Renal cortical epithelial cell (primary cell): ENCODE results near the gene LCE2A. TPM values are rescaled to one million over a fixed set of nuclear protein-coding genes. Genes with fewer than 3 reads are reported as not detected.
"Not testable (repeated sequence)": the region's sequence is repeated elsewhere in the genome, so short reads cannot be mapped to it uniquely, and the experiment has no call there.

Source experiments
- DNase-seq: peaks from one replicate; pipeline ENCODE4 v3.0.0-alpha.2; 2011; ENCODE audit warnings: low read depth
- total RNA-seq: library from RNA; depleted of rRNA; stranded (reverse); fragments of >200 nt; gene quantifications from 2 replicates; pipeline ENCODE4 v1.2.3, GENCODE V29; 2014

Gene LCE2A
- total RNA-seq, result not detected in 2 replicates

GRCh38 chr1:152697701-152698600, at the start of gene LCE2A:
TSS of gene LCE2A (plus strand) at chr1:152698345. CDS start at chr1:152698902, 557 bp downstream.
- DNase-seq, result no peak

GRCh38 chr1:152654110-152654509, 44.0 kb upstream of the LCE2A start:
- peak; percentile 5 for DNase-seq

GRCh38 chr1:152656459-152656858, 41.7 kb upstream of the LCE2A start:
- DNase-seq, result no peak

- DNase-seq, result no peak
These were observed 40.5 kb upstream of the LCE2A start for GRCh38 chr1:152657677-152658076.

- DNase-seq, result no peak
These were observed 39.5 kb upstream of the LCE2A start for GRCh38 chr1:152658649-152659048.

- no peak for DNase-seq
These were observed 35.0 kb upstream of the LCE2A start, which contains the start of gene LCE2D for GRCh38 chr1:152663098-152663497. TSS of gene LCE2D (plus strand) at chr1:152663380. CDS start at chr1:152664106, 726 bp downstream.

GRCh38 chr1:152666171-152666570, 32.0 kb upstream of the LCE2A start:
- not testable (repeated sequence) for DNase-seq

- no peak for DNase-seq
These were observed 30.5 kb upstream of the LCE2A start for GRCh38 chr1:152667648-152668047.

GRCh38 chr1:152673016-152673415, 25.1 kb upstream of the LCE2A start:
- no peak for DNase-seq

- not testable (repeated sequence) for DNase-seq
These were observed 23.2 kb upstream of the LCE2A start, which contains the start of gene LCE2C for GRCh38 chr1:152674983-152675382. TSS of gene LCE2C (plus strand) at chr1:152675279. CDS start at chr1:152676016, 737 bp downstream.

- DNase-seq, result no peak
These were observed 18.7 kb upstream of the LCE2A start for GRCh38 chr1:152679459-152679858.

- no peak for DNase-seq
These were observed 16.5 kb upstream of the LCE2A start for GRCh38 chr1:152681616-152682015.

GRCh38 chr1:152683846-152684245, 14.3 kb upstream of the LCE2A start:
- no peak for DNase-seq

GRCh38 chr1:152685823-152686222, 12.3 kb upstream of the LCE2A start, which contains the start of gene LCE2B:
TSS of gene LCE2B (plus strand) at chr1:152686123. CDS start at chr1:152686844, 721 bp downstream.
- not testable (repeated sequence) for DNase-seq

- no peak for DNase-seq
These were observed 1.6 kb downstream of the LCE2A start for GRCh38 chr1:152699746-152700145.

GRCh38 chr1:152707860-152708259, 9.7 kb downstream of the LCE2A start, which contains the start of gene LCE4A:
TSS of gene LCE4A (plus strand) at chr1:152708160. CDS start at chr1:152709076, 916 bp downstream.
- no peak for DNase-seq

GRCh38 chr1:152718238-152718637, 20.1 kb downstream of the LCE2A start:
- no peak for DNase-seq

- DNase-seq, result no peak
These were observed 27.1 kb downstream of the LCE2A start for GRCh38 chr1:152725261-152725660.

- no peak for DNase-seq
These were observed 30.8 kb downstream of the LCE2A start for GRCh38 chr1:152728986-152729385.

- DNase-seq, result no peak
These were observed 37.5 kb downstream of the LCE2A start for GRCh38 chr1:152735648-152736047.

- DNase-seq, result no peak
These were observed 39.9 kb downstream of the LCE2A start for GRCh38 chr1:152737997-152738396.

GRCh38 chr1:152739841-152740240, 41.7 kb downstream of the LCE2A start:
- no peak for DNase-seq

- no peak for DNase-seq
These were observed 43.5 kb downstream of the LCE2A start for GRCh38 chr1:152741656-152742055.
